ENCODE results near the gene BSDC1.

GRCh38 chr1:32330558-32331151 lies 63.6 kb downstream of the BSDC1 start:
- TF ChIP-seq CTCF (IDR thresholded peaks at IDR 0.05) (no peak), POLR2AphosphoS5 (IDR thresholded peaks at IDR 0.05) (no peak), EP300 (IDR thresholded peaks at IDR 0.05) (no peak)

All from stomach (tissue), 4 donors.